OCI-LY1 (cell line): ENCODE measurements around the gene SHF.

Experiments
- CTCF ChIP-seq: fragments of 200-600 bp; sonication (generic), shearing (Covaris generic); IDR thresholded peaks from 2 replicates; pipeline ENCODE4 v1.5.1; 2017; ENCODE audit warnings: mild to moderate bottlenecking, antibody characterized with exemption, low read length, moderate library complexity, mixed read lengths
- EZH2 ChIP-seq: fragments of 200-600 bp; sonication (generic), shearing (Covaris generic); IDR thresholded peaks from 2 replicates; pipeline ENCODE4 v1.8.0; 2017; ENCODE audit warnings: borderline replicate concordance, mixed run types, mild to moderate bottlenecking, antibody characterized with exemption, low read length, moderate library complexity, mixed read lengths

GRCh38 chr15:45118996-45119395, 68.8 kb downstream of the SHF start:
- TF ChIP-seq CTCF = no peak
- TF ChIP-seq EZH2 = no peak
